GM18507 (cell line): ENCODE results near the gene ABCA9.
"Not testable (repeated sequence)": the region's sequence is repeated elsewhere in the genome, so short reads cannot be mapped to it uniquely, and the experiment has no call there.

Experiments
- DNase-seq: peaks from one replicate; pipeline ENCODE4 v3.0.0; 2011; ENCODE audit warnings: low read depth; ENCODE audit not compliant: insufficient read length; ENCODE audit errors: extremely low spot score
- FAIRE-seq: peaks from 2 replicates; lab custom pipeline; 2011; peaks lifted over from hg19 to GRCh38; lab: Jason Lieb, UNC

The ABCA9 gene

GRCh38 chr17:68961214-68961882 is 99.4 kb downstream of the ABCA9 start:
- FAIRE-seq (no peak), DNase-seq (no peak)

- FAIRE-seq, result peak; percentile 12
- DNase-seq, result not testable (repeated sequence)
Measured at GRCh38 chr17:68959117-68959516, 101.6 kb downstream of the ABCA9 start.

- DNase-seq, result no peak
- FAIRE-seq, result no peak
Measured at GRCh38 chr17:68957944-68958343, 102.8 kb downstream of the ABCA9 start.

GRCh38 chr17:68955181-68955841 is 105.4 kb downstream of the ABCA9 start, which contains the start of gene ABCA8:
Gene ABCA8 (minus strand): TSS chr17:68955392. CDS start chr17:68942034, 13,358 bp downstream.
- FAIRE-seq (no peak), DNase-seq (no peak)

- FAIRE-seq (no peak), DNase-seq (no peak)
Measured at GRCh38 chr17:68954146-68954896, 106.4 kb downstream of the ABCA9 start.

- DNase-seq, result no peak
- no peak for FAIRE-seq
Measured at GRCh38 chr17:68953340-68953997, 107.3 kb downstream of the ABCA9 start.

GRCh38 chr17:68950725-68951124 is 110.0 kb downstream of the ABCA9 start:
- DNase-seq (no peak), FAIRE-seq (no peak)

GRCh38 chr17:68947868-68948267 is 112.9 kb downstream of the ABCA9 start:
- not testable (repeated sequence) for DNase-seq, FAIRE-seq

- DNase-seq, result no peak
- FAIRE-seq, result no peak
Measured at GRCh38 chr17:68944435-68945035, 116.2 kb downstream of the ABCA9 start.

- not testable (repeated sequence) for FAIRE-seq, DNase-seq
Measured at GRCh38 chr17:68943812-68944182, 116.9 kb downstream of the ABCA9 start.

GRCh38 chr17:68943123-68943811 is 117.5 kb downstream of the ABCA9 start:
- DNase-seq, result no peak
- no peak for FAIRE-seq

GRCh38 chr17:68942389-68942788 is 118.3 kb downstream of the ABCA9 start:
- DNase-seq (no peak), FAIRE-seq (no peak)

GRCh38 chr17:68941761-68942160 is 119.0 kb downstream of the ABCA9 start:
- no peak for DNase-seq
- no peak for FAIRE-seq

GRCh38 chr17:68939195-68939594 is 121.5 kb downstream of the ABCA9 start:
- no peak for DNase-seq
- no peak for FAIRE-seq

GRCh38 chr17:68937890-68938514 is 122.7 kb downstream of the ABCA9 start:
- no peak for FAIRE-seq
- DNase-seq, result no peak

- FAIRE-seq (no peak), DNase-seq (no peak)
Measured at GRCh38 chr17:68927516-68927915, 133.2 kb downstream of the ABCA9 start.

GRCh38 chr17:68924793-68925720 is 135.7 kb downstream of the ABCA9 start:
- DNase-seq, result no peak
- no peak for FAIRE-seq
